Activated CD4-positive, alpha-beta T cell treated with anti-CD3 and anti-CD28 coated beads, Interleukin-2, amount 50 U/mL, for 48 hours (primary cell): ENCODE measurements around the gene GHRH.

Experiments used
- DNase-seq, 2 experiments: peaks; one replicate each; pipeline ENCODE4 v3.0.0-alpha.2; 2020

Gene GHRH, protein sequence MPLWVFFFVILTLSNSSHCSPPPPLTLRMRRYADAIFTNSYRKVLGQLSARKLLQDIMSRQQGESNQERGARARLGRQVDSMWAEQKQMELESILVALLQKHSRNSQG

DNA sequence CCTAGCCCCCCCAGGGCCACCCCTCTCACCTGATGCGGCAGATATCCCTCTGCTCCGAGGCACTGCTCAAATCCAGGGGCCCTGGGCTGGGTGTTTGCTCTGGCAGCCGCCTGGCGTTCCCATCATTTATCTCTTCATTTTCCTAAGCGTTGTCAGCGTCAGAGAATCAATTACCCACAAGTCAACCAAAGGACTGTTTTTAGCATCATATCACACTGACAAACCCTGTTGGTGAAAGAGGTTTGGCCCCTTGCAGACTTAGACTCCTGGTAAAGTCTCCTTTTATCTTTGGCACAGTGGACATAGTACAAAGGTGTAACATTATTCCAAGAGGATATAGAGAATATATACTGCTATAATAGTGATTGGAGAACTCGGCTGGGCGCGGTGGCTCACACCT is at the start of gene GHRH:
GHRH (minus strand) TSS at position 101 of the 400 bp plus-strand sequence. CDS start 4,925 bp downstream, outside the sequence.
- DNase-seq = no peak

DNA sequence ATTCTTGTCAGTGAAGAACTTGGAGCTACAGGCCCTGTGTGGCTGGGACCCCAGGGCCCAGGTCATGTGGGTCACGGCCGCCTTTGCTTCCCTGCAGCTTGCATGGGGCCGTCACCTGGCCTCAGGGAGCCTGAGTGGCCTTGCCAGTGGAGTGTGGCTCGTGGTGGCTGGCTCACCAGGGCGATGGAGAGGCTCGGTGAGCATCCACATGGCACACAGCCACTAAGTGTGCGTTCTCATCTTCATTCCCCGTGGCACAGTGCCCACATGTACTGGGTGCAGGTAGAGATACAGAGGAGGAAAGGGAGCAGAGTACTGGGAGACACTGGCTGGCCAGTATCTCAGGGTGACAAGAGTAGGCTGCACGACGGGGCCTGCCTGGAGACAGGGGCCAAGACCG is 49.3 kb upstream of the GHRH start:
- no peak for DNase-seq

- DNase-seq = no peak
Observed at GRCh38 chr20:37309936-37310590, 48.4 kb upstream of the GHRH start.

DNA sequence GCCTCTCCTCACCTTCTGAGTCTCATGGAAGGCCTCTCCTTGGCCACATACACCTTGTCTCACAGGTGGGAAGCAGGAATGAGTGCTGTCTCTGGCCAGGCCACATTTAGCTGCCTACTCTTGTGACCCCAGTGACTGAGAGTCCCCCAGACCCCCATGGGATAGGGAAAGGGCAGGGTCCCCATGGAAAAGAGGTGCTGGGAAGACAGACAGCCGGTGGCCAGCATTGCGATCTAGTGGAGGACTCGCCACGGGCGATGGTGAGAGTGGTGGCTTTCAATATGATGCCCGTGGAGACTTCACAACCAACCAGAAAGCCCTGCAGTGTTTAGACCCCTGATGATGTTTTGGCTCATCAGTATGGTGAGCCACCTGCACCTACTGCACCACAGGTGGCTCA is 47.7 kb upstream of the GHRH start:
- no peak for DNase-seq

- DNase-seq = peak in 1 of 2 experiments; percentile 16
Observed at GRCh38 chr20:37308086-37309050, 46.8 kb upstream of the GHRH start.

DNA sequence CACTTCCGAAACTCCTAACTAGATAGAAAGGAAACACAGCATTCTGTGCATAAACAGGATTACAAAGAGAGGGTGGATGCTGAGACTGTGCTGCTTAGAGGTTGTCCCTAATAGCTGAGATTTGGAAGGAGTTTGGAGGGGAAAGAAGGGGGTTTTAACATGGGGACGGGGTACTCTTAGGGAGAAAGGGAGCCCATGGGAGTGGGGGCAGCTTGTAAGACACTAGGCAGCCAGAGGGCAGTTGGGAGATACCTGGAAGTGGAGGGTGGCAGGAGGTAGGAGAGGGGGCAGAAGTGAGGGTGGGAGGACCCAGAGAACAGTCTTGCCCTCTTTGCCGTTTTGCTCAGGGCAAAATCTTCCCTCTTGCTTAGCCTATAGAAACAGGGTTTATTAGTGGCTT is 44.2 kb upstream of the GHRH start:
- DNase-seq = no peak

DNA sequence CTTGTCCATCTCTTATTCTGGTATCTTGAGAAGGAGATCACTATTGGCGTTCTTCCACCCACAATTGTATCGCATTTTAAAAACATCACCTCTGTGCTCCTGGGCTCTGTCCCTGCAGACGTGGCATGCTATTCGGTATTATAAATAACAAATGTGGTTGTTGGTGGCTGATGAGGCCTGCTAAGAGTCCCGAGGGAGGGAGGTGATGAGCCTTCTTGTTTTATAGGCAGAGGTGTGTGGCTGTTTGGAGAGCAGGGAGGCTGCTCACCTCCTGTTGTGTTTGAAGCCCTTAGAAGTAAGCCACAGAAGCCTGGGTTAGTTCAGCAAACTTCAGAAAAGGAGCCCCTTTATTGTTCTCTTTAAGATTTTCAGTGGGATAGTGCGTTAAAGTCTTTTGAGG is 43.5 kb upstream of the GHRH start:
- DNase-seq = no peak

DNA sequence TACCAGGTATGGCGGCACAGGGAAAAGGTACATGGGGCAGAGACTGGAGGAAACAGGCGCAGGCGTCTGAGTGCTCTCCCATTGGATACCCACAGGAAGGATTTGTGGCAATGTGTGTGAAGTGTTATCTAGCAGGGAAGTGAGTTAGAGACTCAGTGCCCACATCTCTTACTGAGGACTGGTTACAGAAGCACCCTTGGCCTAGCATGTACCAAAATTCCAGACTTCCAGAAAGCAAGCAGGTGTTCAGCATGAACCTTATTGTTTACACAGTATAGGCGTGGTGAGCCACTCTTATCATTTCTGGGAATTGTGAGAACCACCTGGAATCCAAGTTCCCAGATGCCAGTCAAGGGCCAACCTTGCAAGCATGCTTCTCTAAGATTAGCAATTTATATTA is 42.0 kb upstream of the GHRH start:
- DNase-seq = no peak

DNA sequence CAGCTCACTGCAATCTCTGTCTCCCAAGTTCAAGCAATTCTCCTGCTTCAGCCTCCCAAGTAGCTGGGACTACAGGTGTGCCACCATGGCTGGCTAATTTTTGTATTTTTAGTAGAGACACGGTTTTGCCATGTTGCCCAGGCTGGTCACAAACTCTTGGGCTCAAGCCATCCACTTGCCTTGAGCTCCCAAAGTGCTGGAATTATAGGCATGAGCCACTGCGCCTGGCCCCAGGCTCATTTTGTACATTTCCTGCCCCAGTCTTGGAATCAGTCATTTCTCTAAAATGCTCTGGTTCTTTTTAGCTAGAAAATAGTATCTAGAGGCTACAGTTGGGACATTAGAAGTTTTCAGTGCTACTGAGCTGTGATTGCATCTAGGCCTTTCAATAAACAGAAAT is 41.4 kb upstream of the GHRH start:
- DNase-seq = no peak

DNA sequence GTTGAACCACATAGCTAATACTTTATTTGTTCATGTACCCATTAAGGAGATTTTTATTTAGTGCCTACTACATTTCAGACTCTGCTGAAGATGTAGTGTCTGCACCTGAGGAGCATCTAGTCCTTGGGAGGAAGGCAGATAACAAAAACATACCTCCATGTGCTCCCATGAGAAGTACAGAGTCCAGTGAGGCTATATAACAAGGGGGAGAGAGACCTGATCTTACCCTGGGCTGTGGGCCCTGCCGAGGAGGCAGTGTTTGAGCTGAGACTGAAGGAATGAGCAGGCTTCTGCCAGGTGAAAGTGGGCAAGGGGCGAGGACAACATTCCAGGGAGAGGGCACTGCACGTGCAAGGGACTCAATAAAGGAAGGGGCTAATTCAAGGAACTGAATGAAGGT is 39.9 kb upstream of the GHRH start:
- DNase-seq = no peak

GRCh38 chr20:37301120-37301519 is 39.5 kb upstream of the GHRH start:
- no peak for DNase-seq

DNA sequence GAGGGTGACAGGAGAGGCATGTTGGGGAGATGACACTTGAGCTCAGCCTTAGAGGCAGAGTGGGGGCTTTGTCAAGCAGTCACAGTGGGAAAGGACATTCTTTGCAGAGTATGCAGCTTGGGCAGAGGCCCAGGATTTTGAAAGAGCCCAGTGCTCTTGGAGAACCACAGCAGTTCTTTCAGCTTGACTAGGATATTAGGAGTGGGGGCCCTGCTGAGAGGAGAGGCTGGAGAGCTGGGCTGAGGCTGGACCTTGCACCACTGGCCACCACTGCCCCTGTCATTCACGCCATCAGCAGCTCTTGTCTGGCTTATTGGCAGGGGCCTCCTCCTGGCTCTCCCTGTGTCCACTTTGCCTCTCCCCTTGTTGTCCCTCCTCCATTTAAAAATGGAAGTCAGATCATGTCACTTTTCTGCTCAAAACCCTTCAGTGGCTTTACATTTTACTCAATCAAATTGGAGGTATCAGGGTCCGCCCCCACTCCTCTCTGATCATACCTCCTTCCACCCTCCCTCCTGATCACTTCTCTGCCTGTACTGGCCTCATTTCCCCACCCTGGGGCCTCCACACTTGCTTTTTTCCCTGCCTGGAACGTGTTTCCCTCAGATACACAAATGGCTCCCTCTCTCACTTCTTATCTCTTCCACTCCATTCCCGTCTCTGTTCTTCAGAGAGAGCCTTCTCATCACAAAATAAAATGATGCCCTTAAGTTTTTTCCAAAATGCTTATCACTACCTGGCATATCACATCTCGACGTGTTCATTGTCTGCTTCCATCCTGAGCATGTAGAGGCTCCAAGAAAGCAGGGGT is 38.3 kb upstream of the GHRH start:
- no peak for DNase-seq

GRCh38 chr20:37298190-37298939 is 36.8 kb upstream of the GHRH start:
- no peak for DNase-seq

DNA sequence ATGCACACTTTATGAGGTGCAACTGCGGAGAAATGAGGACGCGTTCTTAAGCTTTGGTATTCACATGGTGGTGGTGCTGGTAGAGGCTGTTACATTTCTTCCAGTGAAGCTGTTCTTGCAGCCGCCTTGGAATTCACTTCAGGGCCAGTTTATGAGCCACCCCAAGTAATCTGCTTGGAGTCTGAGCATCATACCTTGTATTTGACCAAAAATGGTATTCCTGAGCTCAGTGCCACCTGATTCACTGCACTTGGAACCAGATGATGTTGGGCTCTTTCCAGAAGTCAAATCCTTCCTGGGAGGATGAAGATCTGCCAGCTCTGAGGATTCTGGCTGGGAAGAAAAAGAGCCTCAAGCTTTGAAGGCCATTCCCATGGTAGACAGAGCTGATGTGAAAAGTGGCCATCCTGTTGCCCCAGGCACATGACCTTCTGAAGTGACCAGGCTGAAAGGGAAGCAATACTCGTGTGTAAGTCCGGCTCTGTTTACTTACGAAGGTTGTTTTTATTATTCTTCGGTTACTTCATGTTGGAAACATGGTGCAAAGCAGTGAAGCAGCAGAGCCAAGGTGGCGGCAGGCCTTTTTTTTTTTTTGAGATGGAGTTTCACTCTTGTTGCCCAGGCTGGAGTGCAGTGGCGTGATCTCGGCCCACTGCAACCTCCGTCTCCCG is 35.6 kb upstream of the GHRH start:
- DNase-seq = no peak

- DNase-seq = no peak
Observed at GRCh38 chr20:37296371-37296770, 34.8 kb upstream of the GHRH start.

- no peak for DNase-seq
Observed at GRCh38 chr20:37295595-37295994, 34.0 kb upstream of the GHRH start.

DNA sequence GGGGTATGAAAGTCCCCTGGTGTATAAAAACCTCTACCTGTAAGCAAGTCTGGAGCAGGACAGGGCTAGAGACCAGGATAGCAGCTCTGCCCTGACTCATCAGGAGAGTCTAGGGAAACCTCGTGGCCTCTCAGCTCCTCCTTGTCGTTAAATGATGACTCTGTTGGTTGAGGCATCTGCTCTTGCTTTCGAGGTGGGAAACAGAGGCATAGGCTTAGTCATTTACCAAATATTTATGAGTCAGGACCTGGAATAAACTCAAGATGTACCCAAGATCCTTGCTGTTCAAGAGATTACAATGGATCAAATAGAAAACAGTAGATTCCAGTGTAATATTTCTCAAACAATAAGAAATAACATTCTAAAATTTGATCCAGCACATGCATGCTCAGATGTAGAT is 33.4 kb upstream of the GHRH start:
- peak in 1 of 2 experiments; percentile 24 for DNase-seq

DNA sequence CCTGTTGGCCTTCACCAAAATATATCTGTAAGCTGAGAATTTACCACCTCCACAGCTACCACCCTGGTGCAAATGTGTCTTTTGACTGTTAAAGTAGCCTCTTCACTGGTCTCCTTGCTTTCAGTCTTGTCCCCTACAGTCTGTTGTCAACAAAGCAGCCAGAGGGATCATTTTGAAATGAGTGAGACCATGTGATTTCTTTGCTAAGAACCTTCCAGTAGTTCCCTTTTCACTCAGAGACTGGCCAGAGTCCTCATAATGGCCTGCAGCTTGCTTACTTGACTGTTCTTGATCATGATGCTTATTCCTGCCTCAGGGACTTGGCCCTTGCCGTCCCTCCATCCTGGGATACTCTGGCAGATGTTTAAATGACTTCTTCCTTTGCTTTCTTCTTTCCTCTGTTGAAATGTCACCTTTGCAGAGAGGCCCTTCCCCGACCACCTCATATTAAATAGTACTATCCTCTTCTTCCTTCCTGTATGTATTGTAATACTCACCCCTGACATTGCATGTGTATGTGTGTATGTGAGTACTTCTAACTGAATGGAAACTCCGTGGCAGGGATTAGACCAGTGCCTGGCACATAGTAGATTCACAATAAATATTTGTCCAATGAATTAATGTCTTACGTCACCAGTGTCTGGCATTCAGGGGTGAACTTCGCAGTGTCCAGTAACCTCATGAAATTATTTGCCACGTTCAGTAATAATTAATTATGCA is 32.8 kb upstream of the GHRH start:
- DNase-seq = no peak

DNA sequence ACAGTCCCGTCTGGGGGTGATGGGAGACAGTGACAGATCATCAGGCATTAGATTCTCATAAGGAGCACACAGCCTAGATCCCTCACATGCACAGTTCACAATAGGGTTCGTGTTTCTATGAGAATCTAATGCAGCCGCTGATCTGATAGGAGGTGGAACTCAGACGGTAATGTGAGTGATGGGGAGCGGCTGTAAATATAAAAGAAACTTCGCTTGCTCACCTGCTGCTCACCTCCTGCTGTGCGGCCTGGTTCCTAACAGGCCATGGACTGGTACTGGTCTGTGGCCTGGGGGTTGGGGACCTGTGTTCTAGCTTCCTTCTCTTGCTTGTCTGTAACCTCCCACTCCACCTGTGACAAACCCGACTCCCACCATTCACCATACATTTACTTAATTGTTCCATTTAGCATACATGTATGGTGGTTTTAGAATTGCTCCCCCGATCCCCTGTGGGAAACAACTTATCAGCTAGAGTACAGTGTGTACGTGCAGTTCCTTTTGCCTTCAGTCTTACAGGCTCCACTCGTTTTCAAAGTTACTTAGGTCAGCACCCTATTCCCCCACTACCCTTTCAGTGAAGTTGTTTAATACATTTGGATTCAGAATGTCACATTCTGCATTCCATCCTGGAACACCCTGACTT is 31.8 kb upstream of the GHRH start:
- no peak for DNase-seq

- DNase-seq = no peak
Observed at GRCh38 chr20:37291724-37292126, 30.1 kb upstream of the GHRH start.
